DMS53 treated with DMSO at 0.1 percent for 48 hours (cell line): ENCODE data around the gene FARP1.

Experiments
- DNase-seq: peaks from one replicate; lab custom pipeline; 2025; ENCODE audit not compliant: unreplicated experiment; lab: John Stamatoyannopoulos, UW

Gene FARP1

GRCh38 chr13:98134901-98135300 lies 8.0 kb upstream of the FARP1 start:
- no peak for DNase-seq

GRCh38 chr13:98141091-98141490 lies 1.8 kb upstream of the FARP1 start:
- no peak for DNase-seq

GRCh38 chr13:98141509-98142379 lies 1.1 kb upstream of the FARP1 start:
- DNase-seq = no peak

GRCh38 chr13:98143157-98143553 lies 261 bp downstream of the FARP1 start:
- DNase-seq = no peak

GRCh38 chr13:98143601-98144026 lies 720 bp downstream of the FARP1 start:
- no peak for DNase-seq

- DNase-seq = no peak
Observed at GRCh38 chr13:98144027-98144741, 1.3 kb downstream of the FARP1 start.

GRCh38 chr13:98144801-98145350 lies 2.0 kb downstream of the FARP1 start:
- DNase-seq = no peak

GRCh38 chr13:98147521-98147920 lies 4.6 kb downstream of the FARP1 start:
- no peak for DNase-seq

- DNase-seq = no peak
Observed at GRCh38 chr13:98150832-98151479, 8.1 kb downstream of the FARP1 start.

- no peak for DNase-seq
Observed at GRCh38 chr13:98155475-98156109, 12.7 kb downstream of the FARP1 start.

- no peak for DNase-seq
Observed at GRCh38 chr13:98156259-98156658, 13.4 kb downstream of the FARP1 start.

GRCh38 chr13:98157188-98157587 lies 14.3 kb downstream of the FARP1 start:
- no peak for DNase-seq

- no peak for DNase-seq
Observed at GRCh38 chr13:98157609-98158008, 14.7 kb downstream of the FARP1 start.

GRCh38 chr13:98158172-98158899 lies 15.4 kb downstream of the FARP1 start:
- no peak for DNase-seq

GRCh38 chr13:98162935-98163334 lies 20.0 kb downstream of the FARP1 start:
- DNase-seq = no peak

- DNase-seq = no peak
Observed at GRCh38 chr13:98169331-98169730, 26.4 kb downstream of the FARP1 start.

- DNase-seq = no peak
Observed at GRCh38 chr13:98171900-98172589, 29.2 kb downstream of the FARP1 start.

GRCh38 chr13:98172590-98173422 lies 29.9 kb downstream of the FARP1 start:
- DNase-seq = no peak
